ENCODE results near the gene CR2.

GRCh38 chr1:207516729-207517128 lies 62.6 kb downstream of the CR2 start:
- TF ChIP-seq, protein P1, sequence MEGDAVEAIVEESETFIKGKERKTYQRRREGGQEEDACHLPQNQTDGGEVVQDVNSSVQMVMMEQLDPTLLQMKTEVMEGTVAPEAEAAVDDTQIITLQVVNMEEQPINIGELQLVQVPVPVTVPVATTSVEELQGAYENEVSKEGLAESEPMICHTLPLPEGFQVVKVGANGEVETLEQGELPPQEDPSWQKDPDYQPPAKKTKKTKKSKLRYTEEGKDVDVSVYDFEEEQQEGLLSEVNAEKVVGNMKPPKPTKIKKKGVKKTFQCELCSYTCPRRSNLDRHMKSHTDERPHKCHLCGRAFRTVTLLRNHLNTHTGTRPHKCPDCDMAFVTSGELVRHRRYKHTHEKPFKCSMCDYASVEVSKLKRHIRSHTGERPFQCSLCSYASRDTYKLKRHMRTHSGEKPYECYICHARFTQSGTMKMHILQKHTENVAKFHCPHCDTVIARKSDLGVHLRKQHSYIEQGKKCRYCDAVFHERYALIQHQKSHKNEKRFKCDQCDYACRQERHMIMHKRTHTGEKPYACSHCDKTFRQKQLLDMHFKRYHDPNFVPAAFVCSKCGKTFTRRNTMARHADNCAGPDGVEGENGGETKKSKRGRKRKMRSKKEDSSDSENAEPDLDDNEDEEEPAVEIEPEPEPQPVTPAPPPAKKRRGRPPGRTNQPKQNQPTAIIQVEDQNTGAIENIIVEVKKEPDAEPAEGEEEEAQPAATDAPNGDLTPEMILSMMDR (IDR thresholded peaks at IDR 0.05): no peak
- no peak for TF ChIP-seq POLR2A (IDR thresholded peaks at IDR 0.05)
